Peyer's patch (tissue), 4 donors: Measurements from ENCODE around the gene SAV1.

Experiments used
- CTCF ChIP-seq, 6 experiments: fragments of 450-650 bp in 4 of 6; fragments of 200-600 bp in 2 of 6; sonication (generic) in 1 of 6; IDR thresholded peaks; one replicate each; pipeline ENCODE4 v1.5.1; 2017 to 2019; ENCODE audit warnings: antibody characterized with exemption in 6 of 6, mild to moderate bottlenecking in 3 of 6, moderate library complexity in 1 of 6
- POLR2A ChIP-seq, 2 donors: fragments of 450-650 bp; IDR thresholded peaks; one replicate each; pipeline ENCODE4 v1.5.1; 2017; ENCODE audit warnings: antibody characterized with exemption in 2 of 2, mild to moderate bottlenecking in 2 of 2, moderate library complexity in 2 of 2

DNA sequence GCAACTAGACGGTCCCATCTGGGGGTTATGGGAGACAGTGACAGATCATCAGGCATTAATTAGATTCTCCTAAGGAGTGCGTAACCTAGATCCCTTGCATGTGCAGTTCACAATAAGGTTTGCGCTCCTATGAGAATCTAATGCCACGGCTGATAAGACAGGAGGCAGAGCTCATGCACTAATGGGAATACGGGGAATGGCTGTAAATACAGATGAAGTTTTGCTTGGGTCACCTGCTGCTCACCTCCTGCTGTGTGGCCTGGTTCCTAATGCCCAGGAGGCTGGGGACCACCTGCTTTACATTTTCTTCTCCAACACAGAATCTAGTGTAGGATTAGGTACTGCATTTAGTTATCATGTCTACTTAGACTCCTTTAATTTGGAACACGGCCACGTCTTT is 49.7 kb upstream of the SAV1 start:
- TF ChIP-seq CTCF (IDR thresholded peaks at IDR 0.05) = no peak
- no peak for TF ChIP-seq POLR2A (IDR thresholded peaks at IDR 0.05)
